Measurements from ENCODE around the gene TBL1X.
"Not testable (repeated sequence)": the region's sequence is repeated elsewhere in the genome, so short reads cannot be mapped to it uniquely, and the experiment has no call there.

The TBL1X gene

DNA sequence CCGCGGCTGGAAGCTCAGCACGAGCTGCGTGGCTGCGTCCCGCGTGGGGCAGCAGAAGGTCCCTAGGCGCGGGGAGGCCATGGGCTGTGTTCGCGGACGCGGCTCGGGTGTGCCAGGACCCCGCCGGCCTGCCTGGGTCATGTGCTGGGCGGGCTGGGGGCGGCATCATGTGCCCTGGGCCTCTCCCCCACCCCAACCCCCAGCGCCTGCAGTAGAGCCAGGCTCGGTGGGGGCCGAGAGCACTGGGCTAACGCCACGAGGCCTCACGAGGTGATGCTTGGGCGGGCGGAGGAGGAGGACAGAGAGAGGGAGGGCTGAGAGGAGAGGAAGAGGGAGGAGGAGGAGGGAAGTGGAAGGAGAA, 300.9 kb downstream of the TBL1X start, which contains the start of gene GPR143:
Gene GPR143 (minus strand): TSS at position 111 of the 361 bp plus-strand sequence. CDS start 30 bp downstream, at position 81.
- no peak for DNase-seq (ENCODE audit: low spot score)

GRCh38 chrX:9767375-9767774, 302.5 kb downstream of the TBL1X start:
- DNase-seq (ENCODE audit: low spot score), result no peak

- DNase-seq (ENCODE audit: low spot score), result not testable (repeated sequence)
Measured at GRCh38 chrX:9768321-9768839, 303.5 kb downstream of the TBL1X start.

DNA sequence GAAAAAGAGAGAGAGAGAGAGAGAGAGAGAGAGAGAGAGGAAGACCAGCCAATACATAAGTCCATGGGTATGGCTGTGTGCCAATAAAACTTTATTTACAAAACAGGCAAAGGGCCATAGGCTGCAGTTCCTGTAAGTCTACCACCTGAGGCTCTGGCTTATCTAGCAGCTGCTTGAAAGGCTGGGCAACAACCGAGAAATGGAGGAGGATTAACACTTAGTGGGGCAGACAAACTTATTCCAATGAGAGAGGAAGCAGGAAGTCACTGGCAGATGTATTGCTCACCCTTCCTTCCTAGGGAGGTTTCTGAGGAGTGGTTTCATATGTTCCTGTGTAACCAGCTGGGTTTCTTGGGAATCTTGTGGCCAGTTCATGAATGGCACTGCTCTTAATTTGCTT, 305.5 kb downstream of the TBL1X start:
- no peak for DNase-seq (ENCODE audit: low spot score)

DNA sequence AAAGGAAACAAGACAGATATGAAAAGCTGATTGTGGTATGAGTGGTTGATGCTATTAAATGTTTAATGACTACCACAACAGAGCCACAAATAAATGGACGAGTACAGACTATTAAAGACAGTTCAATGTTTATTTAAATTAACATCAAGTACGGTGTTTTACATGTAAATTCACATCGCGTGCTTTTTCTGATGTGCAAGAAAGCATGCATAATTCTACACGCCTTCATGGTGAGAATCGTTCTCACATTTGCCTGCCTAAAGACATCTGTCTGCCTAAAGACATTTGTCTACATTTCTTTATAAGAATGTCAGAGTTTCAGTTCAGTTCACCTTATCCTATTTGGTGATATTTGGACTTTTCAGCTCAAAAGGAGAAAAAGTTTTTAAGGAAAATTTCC, 308.1 kb downstream of the TBL1X start:
- no peak for DNase-seq (ENCODE audit: low spot score)

- no peak for DNase-seq (ENCODE audit: low spot score)
Measured at GRCh38 chrX:9775930-9776329, 311.1 kb downstream of the TBL1X start.

DNA sequence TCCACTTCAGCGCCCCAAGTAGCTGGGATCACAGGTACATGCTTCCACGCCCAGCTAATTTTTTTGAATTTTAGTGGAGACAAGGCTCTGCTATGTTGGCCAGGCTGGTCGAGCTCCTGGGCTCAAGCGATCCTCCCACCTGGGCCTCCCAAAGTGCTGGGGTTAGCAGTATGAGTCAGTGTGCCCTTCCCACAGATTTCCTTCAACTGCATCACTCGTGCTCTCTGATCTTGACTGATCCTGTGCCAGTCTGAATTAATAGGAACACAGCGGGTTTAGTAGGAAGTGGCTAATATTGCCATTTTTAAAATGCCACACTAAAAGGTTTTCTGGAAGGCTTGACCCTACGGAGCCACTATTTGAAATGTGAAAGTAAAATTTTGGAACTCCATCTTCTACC, 317.1 kb downstream of the TBL1X start:
- DNase-seq (ENCODE audit: low spot score), result no peak

DNA sequence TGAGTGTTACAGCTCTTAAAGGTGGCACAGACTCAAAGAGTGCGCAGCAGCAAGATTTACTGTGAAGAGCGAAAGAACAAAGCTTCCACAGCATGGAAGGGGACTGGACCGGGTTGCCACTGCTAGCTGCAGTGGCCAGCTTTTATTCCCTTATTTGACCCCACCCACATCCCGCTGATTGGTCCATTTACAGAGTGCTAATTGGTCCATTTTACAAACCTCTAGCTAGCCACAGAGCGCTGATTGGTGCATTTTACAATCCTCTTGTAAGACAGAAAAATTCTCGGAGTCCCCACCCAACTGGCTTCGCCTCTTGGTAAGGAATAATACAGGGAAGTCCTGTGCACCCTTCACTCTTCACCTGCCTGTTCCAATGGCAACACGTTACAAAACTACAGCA, 319.5 kb downstream of the TBL1X start:
- DNase-seq (ENCODE audit: low spot score), result no peak

- no peak for DNase-seq (ENCODE audit: low spot score)
Measured at GRCh38 chrX:9785254-9785943, 320.5 kb downstream of the TBL1X start.

- no peak for DNase-seq (ENCODE audit: low spot score)
Measured at GRCh38 chrX:9785944-9786797, 321.3 kb downstream of the TBL1X start, which contains the start of gene SHROOM2. SHROOM2 (plus strand) TSS chrX:9786429; CDS start chrX:9786546, 117 bp downstream.

DNA sequence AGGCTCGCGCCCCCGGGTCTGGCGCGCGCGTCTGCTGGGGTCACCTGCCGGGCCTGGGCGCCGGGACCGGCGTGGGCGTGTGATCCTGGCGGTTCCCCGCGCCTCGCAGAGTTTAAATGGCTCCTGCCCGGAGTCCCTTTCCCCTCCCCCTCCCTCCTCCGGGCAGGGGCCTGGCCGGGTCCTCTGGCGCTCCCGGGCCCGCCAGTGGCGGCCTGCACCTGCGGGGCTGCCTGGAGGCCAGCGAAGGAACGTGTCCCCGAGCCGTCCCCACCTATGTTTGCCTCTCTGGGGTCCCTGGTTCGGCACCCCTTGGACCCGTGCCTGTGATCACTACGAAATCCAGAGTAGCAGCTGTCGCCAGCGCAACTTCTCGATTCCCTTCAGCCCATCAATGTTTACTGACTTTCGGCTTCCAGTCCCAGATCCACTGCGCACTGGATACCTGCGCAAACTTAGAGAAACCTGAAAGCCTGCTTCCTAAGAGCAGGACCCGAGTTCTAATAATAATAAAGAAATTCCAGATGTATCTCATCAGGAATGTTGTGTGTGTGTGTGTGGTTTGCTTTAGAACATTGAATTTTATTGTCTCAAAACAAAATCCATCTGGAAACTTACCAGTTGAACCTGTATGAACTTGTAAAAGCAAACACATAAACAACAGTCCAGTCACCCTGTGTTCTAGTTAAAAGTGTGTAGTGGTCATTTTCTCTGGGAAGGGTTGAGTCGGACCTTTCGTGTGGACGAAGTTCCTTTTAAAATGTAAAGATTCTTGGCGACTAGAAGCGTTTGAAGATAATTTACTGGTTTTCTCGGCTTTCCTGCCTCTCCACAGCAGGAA, 322.2 kb downstream of the TBL1X start:
- no peak for DNase-seq (ENCODE audit: low spot score)

- DNase-seq (ENCODE audit: low spot score), result no peak
Measured at GRCh38 chrX:9788911-9789310, 324.1 kb downstream of the TBL1X start.

- no peak for DNase-seq (ENCODE audit: low spot score)
Measured at GRCh38 chrX:9789555-9789954, 324.7 kb downstream of the TBL1X start.
